SH-SY5Y (cell line): Measurements from ENCODE around the gene SLC12A7.

Experiments
- GATA2 ChIP-seq: IDR thresholded peaks from 2 replicates; pipeline ENCODE4 v1.6.1; 2011; ENCODE audit warnings: mild to moderate bottlenecking, low read depth, low read length
- GATA3 ChIP-seq: IDR thresholded peaks from 2 replicates; pipeline ENCODE4 v1.6.1; 2011; ENCODE audit warnings: low read depth, mild to moderate bottlenecking, low read length, moderate library complexity

DNA sequence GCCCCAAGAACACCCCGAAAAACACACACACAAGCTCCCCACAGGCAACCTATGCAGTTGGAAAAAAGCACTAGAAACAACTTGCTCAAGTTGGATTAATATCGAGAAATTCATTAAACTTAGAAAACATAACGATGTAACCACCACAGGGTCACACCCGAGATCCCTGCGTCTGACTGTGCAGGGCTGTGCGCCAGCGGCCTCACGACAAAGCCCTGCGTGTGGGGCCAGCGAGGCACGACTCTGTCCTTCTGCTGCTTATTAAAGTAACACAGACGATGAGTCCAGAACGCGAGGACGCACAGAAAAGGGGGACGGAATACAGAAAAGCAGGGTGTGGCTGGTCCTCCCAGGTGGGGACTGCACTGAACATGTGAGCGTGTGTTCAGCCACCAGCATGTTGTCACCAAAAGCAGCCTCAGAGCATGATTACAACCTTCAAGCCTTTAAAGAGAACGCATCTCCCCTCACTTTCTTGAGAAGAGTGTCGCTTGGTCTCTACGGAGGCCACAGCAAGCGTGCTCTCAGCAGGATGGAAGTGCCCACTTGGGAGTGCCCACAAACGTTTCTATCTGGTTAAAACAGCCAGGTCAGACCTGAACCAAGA is 14.4 kb downstream of the SLC12A7 start:
- TF ChIP-seq GATA2, result no peak
- TF ChIP-seq GATA3, result no peak
